ENCODE data around the gene DNAH3.

GRCh38 chr16:20930365-20930690 is 220.3 kb downstream of the DNAH3 start:
- TF ChIP-seq CTCF (IDR thresholded peaks at IDR 0.05; ENCODE audit: low read length), result no peak
- TF ChIP-seq EZH2 (IDR thresholded peaks at IDR 0.05; ENCODE audit: borderline replicate concordance, low read length), result no peak

Data from OCI-LY1 (cell line).